ENCODE results near the gene LVRN. TPM values are rescaled to one million over a fixed set of nuclear protein-coding genes. Genes with fewer than 3 reads are reported as not detected.

The LVRN gene
- total RNA-seq, 4 donors from 2014 or later, result 0.55 to 3.0 (median 1.7) TPM

DNA sequence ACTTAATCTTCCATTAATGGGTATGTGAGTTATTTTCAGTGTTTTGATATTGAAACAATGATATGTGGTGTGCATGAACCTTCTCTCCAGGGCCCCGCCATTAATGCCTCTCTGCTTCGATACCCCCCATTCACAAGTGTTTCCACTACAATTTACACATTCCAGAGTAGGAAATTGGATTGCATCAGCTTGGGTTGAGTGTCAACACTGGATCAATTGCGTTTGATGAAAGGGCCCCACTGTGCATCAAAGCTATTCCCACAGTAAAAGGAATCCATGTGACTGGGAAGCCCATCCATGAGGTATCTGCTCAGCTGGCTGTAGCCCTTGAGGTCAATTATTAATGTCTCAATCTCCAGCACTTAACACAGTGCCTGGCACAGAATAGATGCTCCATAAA is 17.8 kb upstream of the LVRN start:
- no peak for DNase-seq (ENCODE audit: low spot score in 2 of 2)
- 86 to 93% methylated on average over 3 of the region's 3 CpGs for WGBS, 2 donors
- TF ChIP-seq, protein P1, sequence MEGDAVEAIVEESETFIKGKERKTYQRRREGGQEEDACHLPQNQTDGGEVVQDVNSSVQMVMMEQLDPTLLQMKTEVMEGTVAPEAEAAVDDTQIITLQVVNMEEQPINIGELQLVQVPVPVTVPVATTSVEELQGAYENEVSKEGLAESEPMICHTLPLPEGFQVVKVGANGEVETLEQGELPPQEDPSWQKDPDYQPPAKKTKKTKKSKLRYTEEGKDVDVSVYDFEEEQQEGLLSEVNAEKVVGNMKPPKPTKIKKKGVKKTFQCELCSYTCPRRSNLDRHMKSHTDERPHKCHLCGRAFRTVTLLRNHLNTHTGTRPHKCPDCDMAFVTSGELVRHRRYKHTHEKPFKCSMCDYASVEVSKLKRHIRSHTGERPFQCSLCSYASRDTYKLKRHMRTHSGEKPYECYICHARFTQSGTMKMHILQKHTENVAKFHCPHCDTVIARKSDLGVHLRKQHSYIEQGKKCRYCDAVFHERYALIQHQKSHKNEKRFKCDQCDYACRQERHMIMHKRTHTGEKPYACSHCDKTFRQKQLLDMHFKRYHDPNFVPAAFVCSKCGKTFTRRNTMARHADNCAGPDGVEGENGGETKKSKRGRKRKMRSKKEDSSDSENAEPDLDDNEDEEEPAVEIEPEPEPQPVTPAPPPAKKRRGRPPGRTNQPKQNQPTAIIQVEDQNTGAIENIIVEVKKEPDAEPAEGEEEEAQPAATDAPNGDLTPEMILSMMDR (IDR thresholded peaks at IDR 0.05), result no peak
- TF ChIP-seq POLR2A (IDR thresholded peaks at IDR 0.05), result no peak
- no peak overlapping the region for H3K4me3 ChIP-seq (ENCODE audit: low read depth, poor library complexity, severe bottlenecking)
- intact Hi-C loops (cut with DNase I; ENCODE audit: low total_unique reads), result no loop called here

DNA sequence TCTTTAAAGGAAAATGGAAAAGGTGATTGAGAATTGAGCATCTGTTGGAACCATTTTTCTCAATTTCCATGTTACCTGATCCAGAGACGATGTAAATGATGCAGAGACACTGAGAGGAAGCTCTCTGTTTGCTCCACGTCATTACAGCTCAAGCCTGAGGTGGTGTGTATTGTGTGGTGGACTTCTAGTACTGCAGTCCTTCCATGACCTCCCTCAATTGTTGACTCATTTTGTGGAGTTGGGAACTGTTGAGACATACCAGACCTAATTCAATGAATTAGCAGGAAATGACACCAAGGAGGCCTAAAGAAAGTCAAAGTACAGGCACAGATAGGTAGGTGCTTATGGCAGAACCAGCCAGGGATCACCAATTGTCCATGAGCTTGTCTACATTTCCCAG is 15.6 kb upstream of the LVRN start:
- 92 to 93% methylated on average over 2 of the region's 2 CpGs for WGBS, 2 donors
- intact Hi-C loops (cut with DNase I; ENCODE audit: low total_unique reads), result no loop called here
- TF ChIP-seq POLR2A (IDR thresholded peaks at IDR 0.05), result no peak
- TF ChIP-seq, protein P1 (IDR thresholded peaks at IDR 0.05), result no peak

DNA sequence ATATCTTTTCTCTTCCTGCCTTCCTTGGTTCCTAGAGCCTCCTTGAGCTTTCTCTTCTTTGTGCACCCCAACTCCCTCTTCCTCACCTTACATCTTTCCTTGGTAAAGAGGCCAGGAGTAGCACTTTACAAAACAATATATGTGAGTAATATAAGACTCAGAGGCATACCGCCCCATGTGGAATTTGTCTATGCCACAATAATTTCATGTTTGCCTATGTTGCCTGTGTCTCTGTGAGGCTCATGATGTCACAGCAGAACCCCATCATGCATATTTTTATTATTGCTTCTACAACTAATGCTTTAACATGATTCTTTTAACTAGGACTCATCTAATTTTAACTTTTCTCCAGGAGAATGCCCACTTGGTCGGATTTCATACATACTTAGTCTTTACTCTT is 15.0 kb upstream of the LVRN start:
- intact Hi-C loops (cut with DNase I; ENCODE audit: low total_unique reads), result no loop called here
- WGBS, 2 donors, result 89 to 96% methylated on average over 2 of the region's 2 CpGs
- H3K4me3 ChIP-seq (ENCODE audit: low read depth, poor library complexity, severe bottlenecking), result no peak overlapping the region
- TF ChIP-seq POLR2A (IDR thresholded peaks at IDR 0.05), result no peak
- TF ChIP-seq, protein P1 (IDR thresholded peaks at IDR 0.05), result no peak
- no peak for DNase-seq (ENCODE audit: low spot score in 2 of 2)

More for the DNA sequence above, 15.6 kb upstream of the LVRN start:
- no peak for DNase-seq (ENCODE audit: low spot score in 2 of 2)
- H3K4me3 ChIP-seq (ENCODE audit: low read depth, poor library complexity, severe bottlenecking), result no peak overlapping the region

DNA sequence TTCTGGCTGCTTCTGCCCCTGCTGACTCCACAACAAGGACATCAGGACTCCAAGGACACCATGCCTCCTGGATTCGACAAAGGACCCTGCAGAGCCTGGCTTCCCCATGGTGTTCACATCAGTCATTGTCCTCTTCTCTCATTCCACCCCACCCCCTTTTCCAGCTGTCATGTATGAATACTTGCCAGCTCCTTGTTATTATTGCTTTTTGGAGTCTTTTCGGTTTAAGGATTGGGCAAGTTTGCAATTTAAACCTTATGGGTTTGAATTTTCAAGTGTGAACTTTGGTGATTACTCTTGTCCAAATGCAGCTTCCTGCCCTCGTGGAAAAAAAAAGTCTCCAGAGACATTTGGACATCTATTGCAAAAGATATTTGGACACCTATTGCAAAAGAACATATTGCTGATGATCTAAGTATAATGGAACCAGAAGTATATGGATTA is 14.2 kb upstream of the LVRN start:
- WGBS, 2 donors, result 56 to 64% methylated on average over 3 of the region's 3 CpGs
- peak in 1 of 2 donors; percentile 50 for DNase-seq (ENCODE audit: low spot score in 2 of 2)
- intact Hi-C loops (cut with DNase I; ENCODE audit: low total_unique reads), result no loop called here
- TF ChIP-seq POLR2A (IDR thresholded peaks at IDR 0.05), result no peak
- TF ChIP-seq, protein P1 (IDR thresholded peaks at IDR 0.05), result no peak
- H3K4me3 ChIP-seq (ENCODE audit: low read depth, poor library complexity, severe bottlenecking), result no peak overlapping the region

DNA sequence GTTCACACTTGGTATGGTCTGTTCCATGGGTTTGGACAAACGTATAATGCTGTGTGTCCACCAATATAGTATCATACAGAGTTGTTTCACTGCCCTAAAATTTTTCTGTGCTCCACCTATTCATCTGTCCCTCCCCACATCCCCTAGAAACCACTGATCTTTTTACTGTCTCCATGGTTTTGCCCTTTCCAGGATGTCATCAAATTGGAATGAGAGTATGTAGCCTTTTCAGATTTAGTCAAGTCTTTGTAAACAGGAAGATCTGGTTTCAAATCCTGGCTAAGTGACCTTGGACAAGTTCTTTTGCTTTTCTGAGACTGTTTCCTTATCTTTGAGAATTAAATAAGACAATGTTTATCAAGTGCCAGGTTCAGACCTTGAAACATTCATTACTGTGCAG is 13.2 kb upstream of the LVRN start:
- no peak for TF ChIP-seq POLR2A (IDR thresholded peaks at IDR 0.05)
- TF ChIP-seq, protein P1 (IDR thresholded peaks at IDR 0.05), result no peak
- intact Hi-C loops (cut with DNase I; ENCODE audit: low total_unique reads), result no loop called here
- H3K4me3 ChIP-seq (ENCODE audit: low read depth, poor library complexity, severe bottlenecking), result no peak overlapping the region
- no peak for DNase-seq (ENCODE audit: low spot score in 2 of 2)
- 68 to 89% methylated on average over 1 of the region's 1 CpG for WGBS, 2 donors

DNA sequence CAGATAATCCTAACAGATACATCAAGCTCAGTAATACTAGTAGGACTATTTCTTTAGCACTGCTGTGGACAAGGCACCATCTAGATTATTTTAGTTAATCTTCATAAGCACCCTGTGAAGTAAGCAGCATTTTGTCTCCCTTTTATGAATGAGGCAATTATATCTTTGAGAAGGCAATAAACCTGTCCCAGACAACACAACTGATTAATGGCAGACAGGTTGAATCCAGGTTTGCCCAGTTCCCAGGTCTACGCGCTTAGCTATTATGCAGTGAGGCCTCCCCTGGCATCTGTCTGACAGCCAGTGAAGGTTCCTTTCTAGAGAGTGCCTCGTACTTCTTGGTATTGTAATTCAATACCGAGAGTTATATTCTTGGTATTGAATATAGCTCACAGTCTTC is 9.7 kb upstream of the LVRN start:
- intact Hi-C loops (cut with DNase I; ENCODE audit: low total_unique reads), result no loop called here
- TF ChIP-seq, protein P1 (IDR thresholded peaks at IDR 0.05), result no peak
- no peak for TF ChIP-seq POLR2A (IDR thresholded peaks at IDR 0.05)
- no peak for DNase-seq (ENCODE audit: low spot score in 2 of 2)
- WGBS, 2 donors, result 48 to 52% methylated on average over 4 of the region's 4 CpGs
- no peak overlapping the region for H3K4me3 ChIP-seq (ENCODE audit: low read depth, poor library complexity, severe bottlenecking)
